ENCODE data around the gene GNAT2. TPM values are rescaled to one million over a fixed set of nuclear protein-coding genes. Genes with fewer than 3 reads are reported as not detected.

GNAT2 gene
- total RNA-seq, 1 donor from 2014 or later, result not detected

DNA sequence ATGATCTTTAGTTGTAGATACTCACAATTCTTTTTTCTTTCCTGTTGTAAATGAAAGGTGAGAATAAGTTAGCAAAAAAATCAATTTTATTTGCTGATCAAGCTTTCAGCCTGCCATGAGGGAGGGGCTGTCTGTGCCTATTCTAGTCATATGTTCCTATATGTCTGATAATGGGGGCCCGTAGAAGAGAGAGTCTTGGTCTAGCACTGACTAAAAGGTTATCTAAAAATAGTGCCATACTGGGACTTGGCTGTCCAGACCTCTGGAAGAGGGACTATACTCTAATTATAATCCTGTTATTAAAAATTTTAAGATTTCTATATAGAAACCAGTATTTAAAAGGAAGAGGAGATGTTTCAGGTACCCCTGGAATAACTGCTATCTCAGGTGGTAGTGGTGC, 52.4 kb downstream of the GNAT2 start:
- Mint-ChIP-seq H3K9me3 (no peaks in the 10 kb centered on the region), H3K4me3 (no peak overlapping the region), H3K27ac (peak overlapping the region; percentile 30), H3K36me3 (no peaks in the 10 kb centered on the region), H3K27me3 (no peaks in the 10 kb centered on the region), H3K4me1 (ENCODE audit: unreplicated experiment) (peaks cover 25% of the 10 kb centered on the region)
- DNase-seq (ENCODE audit: extremely low spot score, unreplicated experiment), result no peak
- TF ChIP-seq, protein P1, sequence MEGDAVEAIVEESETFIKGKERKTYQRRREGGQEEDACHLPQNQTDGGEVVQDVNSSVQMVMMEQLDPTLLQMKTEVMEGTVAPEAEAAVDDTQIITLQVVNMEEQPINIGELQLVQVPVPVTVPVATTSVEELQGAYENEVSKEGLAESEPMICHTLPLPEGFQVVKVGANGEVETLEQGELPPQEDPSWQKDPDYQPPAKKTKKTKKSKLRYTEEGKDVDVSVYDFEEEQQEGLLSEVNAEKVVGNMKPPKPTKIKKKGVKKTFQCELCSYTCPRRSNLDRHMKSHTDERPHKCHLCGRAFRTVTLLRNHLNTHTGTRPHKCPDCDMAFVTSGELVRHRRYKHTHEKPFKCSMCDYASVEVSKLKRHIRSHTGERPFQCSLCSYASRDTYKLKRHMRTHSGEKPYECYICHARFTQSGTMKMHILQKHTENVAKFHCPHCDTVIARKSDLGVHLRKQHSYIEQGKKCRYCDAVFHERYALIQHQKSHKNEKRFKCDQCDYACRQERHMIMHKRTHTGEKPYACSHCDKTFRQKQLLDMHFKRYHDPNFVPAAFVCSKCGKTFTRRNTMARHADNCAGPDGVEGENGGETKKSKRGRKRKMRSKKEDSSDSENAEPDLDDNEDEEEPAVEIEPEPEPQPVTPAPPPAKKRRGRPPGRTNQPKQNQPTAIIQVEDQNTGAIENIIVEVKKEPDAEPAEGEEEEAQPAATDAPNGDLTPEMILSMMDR (conservative IDR thresholded peaks at IDR 0.05), result no peak

DNA sequence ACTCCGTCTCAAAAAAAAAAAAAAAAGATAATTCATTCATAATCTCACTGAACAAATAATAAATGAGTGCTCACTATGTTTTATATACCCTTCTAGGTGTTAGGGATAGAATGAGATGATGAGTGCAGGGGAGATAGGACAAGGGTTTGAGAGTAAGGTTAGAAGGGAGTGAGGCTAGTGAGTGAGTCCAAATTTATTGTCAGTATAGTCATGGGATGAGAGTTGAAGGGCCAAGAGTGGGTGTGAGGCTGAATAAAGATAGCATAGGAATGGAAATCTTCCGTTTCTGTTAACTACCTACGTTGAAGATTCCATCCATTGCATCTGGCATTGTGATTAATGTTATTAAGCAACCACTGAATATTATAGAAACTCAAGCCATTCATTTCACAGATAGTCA, 54.2 kb downstream of the GNAT2 start:
- Mint-ChIP-seq H3K36me3 (no peaks in the 10 kb centered on the region), H3K4me3 (no peak overlapping the region), H3K9me3 (no peaks in the 10 kb centered on the region), H3K27ac (peak overlapping the region; percentile 1), H3K27me3 (no peaks in the 10 kb centered on the region), H3K4me1 (ENCODE audit: unreplicated experiment) (peaks cover 31% of the 10 kb centered on the region)
- TF ChIP-seq, protein P1 (conservative IDR thresholded peaks at IDR 0.05), result no peak
- DNase-seq (ENCODE audit: extremely low spot score, unreplicated experiment), result no peak

DNA sequence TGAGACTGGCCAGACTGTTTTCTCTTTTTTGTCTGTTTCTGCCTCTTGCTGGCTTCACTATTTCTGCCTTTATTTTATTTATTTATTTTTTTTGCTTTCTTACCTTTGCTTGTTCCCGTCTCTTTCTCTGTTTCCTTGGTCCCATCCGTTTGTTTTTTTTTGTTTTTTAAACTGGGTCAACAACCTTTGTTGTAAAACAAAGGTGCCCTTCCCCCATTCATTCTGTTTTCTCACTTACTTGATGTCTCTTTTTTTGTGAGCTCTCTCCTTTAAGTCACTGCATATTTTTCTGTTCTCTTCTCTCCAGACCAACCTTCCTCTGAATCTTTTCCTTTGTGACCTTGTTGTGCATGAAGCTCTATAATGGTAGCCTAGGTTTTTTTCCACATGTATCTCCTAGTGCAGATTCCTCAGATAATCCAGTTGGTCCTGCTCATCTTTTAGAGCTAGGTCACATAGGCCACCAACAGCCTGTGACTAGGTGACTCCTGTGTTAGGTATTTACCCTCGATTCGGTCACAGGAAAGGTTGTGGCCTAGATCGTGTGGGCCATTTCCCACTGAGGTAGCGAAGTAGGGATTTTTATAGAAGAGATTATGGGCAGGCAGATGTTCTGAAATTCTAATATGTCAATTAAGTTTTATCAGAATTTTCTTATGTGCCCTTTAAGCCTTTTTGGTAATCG, 55.1 kb downstream of the GNAT2 start:
- H3K4me3 Mint-ChIP-seq, result no peak overlapping the region
- H3K9me3 Mint-ChIP-seq, result no peaks in the 10 kb centered on the region
- peak overlapping the region; percentile 37 for H3K27ac Mint-ChIP-seq
- DNase-seq (ENCODE audit: extremely low spot score, unreplicated experiment), result no peak
- peaks cover 37% of the 10 kb centered on the region for H3K4me1 Mint-ChIP-seq (ENCODE audit: unreplicated experiment)
- no peaks in the 10 kb centered on the region for H3K36me3 Mint-ChIP-seq
- TF ChIP-seq, protein P1 (conservative IDR thresholded peaks at IDR 0.05), result no peak
- H3K27me3 Mint-ChIP-seq, result no peaks in the 10 kb centered on the region

DNA sequence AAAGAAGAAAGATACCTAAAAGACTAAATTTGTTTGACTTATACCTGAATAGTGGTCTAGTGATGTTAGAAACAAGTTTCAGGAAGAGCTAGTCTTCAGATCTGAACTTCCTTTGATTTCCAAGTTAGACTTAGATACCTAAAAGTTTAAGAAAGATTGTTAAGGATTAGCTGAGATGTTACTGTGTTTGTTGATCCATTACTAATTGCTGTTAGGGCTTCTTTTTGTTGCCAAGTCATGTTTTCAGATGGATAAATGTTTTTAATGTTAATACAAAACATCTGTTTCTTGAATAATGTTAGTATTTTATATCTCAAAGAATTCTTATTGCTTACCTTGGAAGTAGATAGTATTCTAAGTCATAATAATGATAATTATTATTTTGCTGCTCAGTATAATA, 59.4 kb downstream of the GNAT2 start:
- Mint-ChIP-seq H3K27me3 (no peaks in the 10 kb centered on the region), H3K27ac (no peak overlapping the region), H3K36me3 (no peaks in the 10 kb centered on the region), H3K4me1 (ENCODE audit: unreplicated experiment) (peaks cover 30% of the 10 kb centered on the region), H3K9me3 (no peaks in the 10 kb centered on the region), H3K4me3 (no peak overlapping the region)
- TF ChIP-seq, protein P1 (conservative IDR thresholded peaks at IDR 0.05), result no peak
- no peak for DNase-seq (ENCODE audit: extremely low spot score, unreplicated experiment)

DNA sequence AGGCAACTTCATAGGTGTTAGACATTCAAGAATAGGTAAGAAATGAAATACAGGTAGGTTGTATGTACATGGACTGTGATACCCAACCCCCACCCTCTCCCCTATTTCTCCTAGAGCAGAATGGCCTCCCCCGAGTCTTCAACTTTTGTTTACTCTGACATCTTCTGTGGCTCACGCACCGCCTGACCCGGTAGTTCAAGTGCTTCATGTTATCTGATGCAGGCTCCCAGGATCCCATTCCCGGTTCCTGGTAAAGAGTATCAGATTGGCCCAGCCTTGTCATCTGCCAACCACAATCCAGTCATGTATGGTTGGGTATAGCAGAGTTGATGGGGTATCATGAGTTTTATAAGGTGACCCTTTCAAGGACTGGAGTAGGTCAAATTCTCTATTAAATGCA, 61.9 kb downstream of the GNAT2 start:
- Mint-ChIP-seq H3K27me3 (no peaks in the 10 kb centered on the region), H3K4me3 (no peak overlapping the region), H3K4me1 (ENCODE audit: unreplicated experiment) (peaks cover 23% of the 10 kb centered on the region), H3K27ac (no peak overlapping the region), H3K36me3 (no peaks in the 10 kb centered on the region), H3K9me3 (no peaks in the 10 kb centered on the region)
- DNase-seq (ENCODE audit: extremely low spot score, unreplicated experiment), result no peak
- TF ChIP-seq, protein P1 (conservative IDR thresholded peaks at IDR 0.05), result no peak

Measured in type B pancreatic cell (in vitro differentiated cells).